A375 (cell line): ENCODE data around the gene TMBIM1. TPM values are rescaled to one million over a fixed set of nuclear protein-coding genes. Genes with fewer than 3 reads are reported as not detected.

ENCODE experiments used
- small RNA-seq: library from RNA; depleted of rRNA; stranded (forward); fragments of <200 nt; gene quantifications from one replicate; pipeline ENCODE3, GENCODE V24; 2014
- total RNA-seq: library from RNA; depleted of rRNA; stranded (reverse); fragments of >200 nt; shearing (Covaris generic); gene quantifications from 2 replicates; pipeline ENCODE4 v1.2.3, GENCODE V29; 2014; rRNA removed

Gene TMBIM1, protein sequence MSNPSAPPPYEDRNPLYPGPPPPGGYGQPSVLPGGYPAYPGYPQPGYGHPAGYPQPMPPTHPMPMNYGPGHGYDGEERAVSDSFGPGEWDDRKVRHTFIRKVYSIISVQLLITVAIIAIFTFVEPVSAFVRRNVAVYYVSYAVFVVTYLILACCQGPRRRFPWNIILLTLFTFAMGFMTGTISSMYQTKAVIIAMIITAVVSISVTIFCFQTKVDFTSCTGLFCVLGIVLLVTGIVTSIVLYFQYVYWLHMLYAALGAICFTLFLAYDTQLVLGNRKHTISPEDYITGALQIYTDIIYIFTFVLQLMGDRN
- total RNA-seq = 30.9 and 33.7 TPM in 2 replicates

DNA sequence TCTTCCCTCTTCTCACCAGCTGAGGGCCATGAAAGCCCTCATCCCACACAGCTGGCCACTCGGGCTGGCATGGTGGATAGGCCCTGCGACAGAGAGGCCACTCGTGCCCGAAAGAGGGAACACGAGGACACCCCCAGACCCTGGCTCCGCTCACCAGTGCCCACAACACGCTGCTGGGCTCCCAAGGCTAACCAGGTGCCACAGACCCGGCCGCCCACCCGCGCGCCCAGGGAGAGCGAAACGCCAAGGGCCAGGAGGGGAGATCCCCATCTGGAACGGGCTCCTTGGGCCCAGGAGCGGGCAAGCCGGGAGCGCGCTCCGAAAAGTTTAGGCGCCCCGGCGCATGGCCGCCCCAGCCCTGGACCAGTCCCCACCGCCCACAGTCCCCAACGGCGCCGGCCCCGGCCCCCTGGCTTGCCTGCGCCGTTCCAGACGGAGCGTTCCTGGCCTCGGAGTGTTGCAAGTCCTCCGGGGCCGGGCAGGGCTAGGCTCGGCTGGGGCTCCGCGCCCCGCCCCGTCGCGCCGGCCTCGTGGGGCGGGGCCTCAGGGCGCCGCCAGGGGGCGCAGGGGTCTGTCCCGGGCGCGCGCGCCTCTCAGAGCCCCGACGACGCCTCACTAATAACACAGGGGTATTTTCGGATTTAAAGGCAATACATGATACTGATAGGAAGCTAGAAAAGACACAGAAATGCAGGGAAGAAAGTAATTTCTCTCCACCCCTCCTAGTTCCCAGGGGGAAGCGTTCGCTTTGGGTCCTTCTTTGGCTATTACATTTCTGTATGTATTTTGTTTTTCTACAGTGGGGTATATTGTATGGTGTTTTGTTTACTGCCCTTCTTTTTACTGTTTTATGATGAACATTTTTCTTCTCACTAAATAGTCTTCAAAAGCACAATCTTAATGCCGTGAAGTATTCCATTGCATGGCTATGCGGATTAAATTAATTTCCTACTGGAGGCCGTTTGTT lies at the start of gene TMBIM1:
TMBIM1 (minus strand) TSS at position 456 of the 967 bp plus-strand sequence. CDS start 10,362 bp downstream, outside the sequence.

DNA sequence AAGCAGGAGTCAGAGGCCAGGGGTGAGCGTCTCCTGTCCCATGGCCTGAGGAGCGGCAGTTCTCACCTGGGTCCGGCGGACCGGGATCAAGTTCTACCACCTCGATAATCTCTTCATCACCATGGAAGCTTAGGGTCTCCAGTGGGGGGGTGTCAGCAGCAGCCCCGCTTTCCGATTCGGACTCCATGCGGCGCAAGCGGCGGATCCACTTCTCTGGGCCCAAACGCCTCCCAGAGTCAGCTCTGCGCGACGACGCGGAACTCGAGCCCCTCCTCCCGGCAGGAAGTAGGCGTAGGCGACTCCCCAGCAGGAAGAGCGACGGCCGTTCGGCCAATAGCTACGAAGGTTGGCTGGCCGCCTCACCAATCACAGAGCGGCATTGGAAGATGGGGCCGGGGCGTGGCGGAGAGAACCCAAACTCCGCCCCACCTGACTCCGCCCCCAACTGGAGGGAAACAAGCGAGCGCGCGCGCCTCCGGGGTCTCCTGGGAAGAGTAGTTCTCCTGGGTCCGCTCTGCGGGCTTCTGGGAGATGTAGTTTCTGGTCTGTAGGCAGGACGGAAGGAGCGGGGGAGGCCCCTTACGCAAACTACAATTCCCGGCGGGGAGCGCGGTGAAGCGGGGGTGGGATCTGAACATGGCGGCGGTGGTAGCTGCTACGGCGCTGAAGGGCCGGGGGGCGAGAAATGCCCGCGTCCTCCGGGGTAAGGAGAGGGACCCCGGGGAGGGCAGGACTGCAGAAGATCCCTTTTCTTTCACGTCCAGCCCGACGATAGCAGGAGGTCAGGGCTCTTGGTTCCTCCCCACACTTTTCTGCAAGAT lies 22.2 kb downstream of the TMBIM1 start, which contains the start of the genes AAMP and PNKD:
AAMP (minus strand) TSS at position 238 of the 821 bp plus-strand sequence; CDS start at position 187, 51 bp downstream.
PNKD (plus strand) TSS at position 620 of the 821 bp plus-strand sequence; CDS start at position 637, 17 bp downstream.

DNA sequence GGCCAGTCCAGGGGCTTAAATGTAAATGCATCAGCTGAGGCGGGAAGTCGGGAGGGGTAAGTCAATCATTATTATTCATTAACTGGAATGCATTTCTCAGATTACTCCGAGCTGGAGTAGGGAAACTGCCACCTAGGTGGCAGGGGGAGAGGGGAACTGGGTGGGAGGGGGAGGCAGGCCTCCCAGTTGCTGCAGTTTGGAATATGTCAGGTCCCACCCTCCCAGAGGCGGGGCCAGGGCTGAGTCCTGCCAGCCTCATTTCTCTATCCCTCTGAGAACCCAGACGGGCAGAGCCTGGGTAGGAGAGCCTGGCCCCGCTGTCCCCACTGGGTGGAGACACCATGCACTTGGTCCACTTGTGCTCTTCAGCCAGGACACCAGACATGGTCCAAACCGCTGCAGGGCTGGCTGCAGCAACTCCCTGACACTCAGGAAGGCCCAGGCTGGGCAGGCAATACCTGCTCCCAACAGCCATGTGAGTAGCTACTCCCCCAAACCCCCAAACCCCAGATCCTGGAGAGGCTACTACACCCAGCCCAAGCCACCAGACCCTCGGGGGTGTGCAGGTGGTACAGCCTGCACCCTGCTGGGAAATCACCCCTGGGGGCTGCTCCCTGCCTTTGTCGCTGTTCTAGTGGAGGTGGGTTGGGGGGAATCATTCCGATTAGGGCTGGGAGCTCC lies 31.4 kb downstream of the TMBIM1 start, which contains the start of gene GPBAR1:
GPBAR1 (plus strand) TSS at position 274 of the 681 bp plus-strand sequence. CDS start 1,710 bp downstream, outside the sequence.

Small RNA genes lying within 50 kb of the gene (small RNA-seq; reads per million reads assigned to genes)
- gene MIR6810 = not detected

Other genes starting within 250 kb of the TMBIM1 start
- not detected in 2 replicates for gene RUFY4, start 223.2 kb downstream of the TMBIM1 start, total RNA-seq
- not detected in 2 replicates for gene CXCR2, start 166.5 kb downstream of the TMBIM1 start, total RNA-seq
- gene CXCR1, start 125.5 kb downstream of the TMBIM1 start, total RNA-seq = not detected in 2 replicates
- 161 and 180 TPM in 2 replicates for gene ARPC2, start 75.3 kb downstream of the TMBIM1 start, total RNA-seq
- gene GPBAR1, start 31.5 kb downstream of the TMBIM1 start, total RNA-seq = 0.21 TPM in 1 of 2 replicates, not detected in the other
- gene AAMP, start 22.4 kb downstream of the TMBIM1 start, total RNA-seq = 225 and 233 TPM in 2 replicates
- 43.8 and 52.9 TPM in 2 replicates for gene PNKD, start 22.0 kb downstream of the TMBIM1 start, total RNA-seq
- gene CATIP, start 64.4 kb upstream of the TMBIM1 start, total RNA-seq = not detected in 2 replicates
- gene SLC11A1, start 89.8 kb upstream of the TMBIM1 start, total RNA-seq = 0.16 and 1.7 TPM in 2 replicates
- gene CTDSP1, start 107.4 kb upstream of the TMBIM1 start, total RNA-seq = 36.6 and 41.0 TPM in 2 replicates
- gene VIL1, start 126.6 kb upstream of the TMBIM1 start, total RNA-seq = not detected in 2 replicates